Lung (tissue), 12 donors: ENCODE measurements around the gene IRF7. TPM values are rescaled to one million over a fixed set of nuclear protein-coding genes. Genes with fewer than 3 reads are reported as not detected.

Experiments
- ATAC-seq: fragments of 200-7000 bp; cut with Tn5 transposase; one replicate; pipeline ENCODE4 v1.9.1; 2020; ENCODE audit warnings: moderate number of reproducible peaks; ENCODE audit not compliant: insufficient read depth, low FRiP score
- DNase-seq, 3 donors: peaks; one replicate each; pipeline ENCODE4 v3.0.0-alpha.2; 2013 to 2017
- H3K27ac ChIP-seq, 2 donors: one replicate each; pipeline ENCODE4 v1.5.1; 2013; ENCODE audit warnings: mild to moderate bottlenecking in 2 of 2, moderate library complexity in 2 of 2, control low read depth in 1 of 2, inconsistent platforms in 1 of 2, low read depth in 1 of 2, low read length in 1 of 2
- H3K27me3 ChIP-seq, 3 donors: one replicate each; pipeline ENCODE4 v1.5.1; 2013; ENCODE audit warnings: low read length in 2 of 3; ENCODE audit not compliant: control insufficient read depth in 3 of 3, insufficient read depth in 3 of 3
- H3K36me3 ChIP-seq, 4 donors: one replicate each; pipeline ENCODE4 v1.5.1; 2013; ENCODE audit warnings: low read length in 4 of 4, mild to moderate bottlenecking in 1 of 4, moderate library complexity in 1 of 4; ENCODE audit not compliant: control insufficient read depth in 4 of 4, insufficient read depth in 4 of 4
- H3K4me1 ChIP-seq, 5 donors: one replicate each; pipeline ENCODE4 v1.5.1; 2013; ENCODE audit warnings: low read length in 5 of 5, mild to moderate bottlenecking in 2 of 5, moderate library complexity in 1 of 5; ENCODE audit not compliant: control insufficient read depth in 5 of 5, insufficient read depth in 5 of 5
- H3K4me3 ChIP-seq: one replicate; pipeline ENCODE4 v1.5.1; 2013; ENCODE audit warnings: mild to moderate bottlenecking, control low read depth, moderate library complexity
- H3K9ac ChIP-seq, 2 donors: one replicate each; pipeline ENCODE4 v1.5.1; 2013; ENCODE audit warnings: low read length in 2 of 2, control low read depth in 1 of 2; ENCODE audit not compliant: insufficient read depth in 1 of 2
- H3K9me3 ChIP-seq, 4 donors: one replicate each; pipeline ENCODE4 v1.5.1; 2013; ENCODE audit warnings: low read length in 3 of 4, mild to moderate bottlenecking in 1 of 4, moderate library complexity in 1 of 4; ENCODE audit not compliant: control insufficient read depth in 4 of 4, insufficient read depth in 3 of 4
- CTCF ChIP-seq: IDR thresholded peaks from 2 replicates; pipeline ENCODE4 v1.5.1; 2012; ENCODE audit warnings: mild to moderate bottlenecking; ENCODE audit errors: control extremely low read depth, extremely low read depth
- WGBS, 2 donors: extraction: QIAGEN DNeasy Blood & Tissue Kit; methylation state at CpG; one replicate each; pipeline ENCODE4 v1.1.7; 2013; 5-methylcytosine and 5-hydroxymethylcytosine counted together
- polyA plus RNA-seq, 2 donors: library from polyadenylated mRNA; stranded (reverse); fragments of 200-250 nt; gene quantifications; one replicate each; pipeline ENCODE4 v1.2.1, GENCODE V29; 2013
- total RNA-seq, 2 donors: library from RNA; depleted of rRNA in 1 of 2; stranded (reverse); fragments of >200 nt in 1 of 2; gene quantifications; one replicate each; pipeline ENCODE4 v1.2.1, GENCODE V29; 2014 to 2021
- donor health status: control.
- donor health status: control.
- donor health status: Bipolar disorder and iron deficiency.
- donor health status: healthy.
- donor health status: DM: yes; HTN: yes; CAD: no.

Gene IRF7
- total and polyA plus RNA-seq, 4 donors, result 24.7 to 68.3 (median 52.8) TPM

GRCh38 chr11:576811-577610 is 38.7 kb downstream of the IRF7 start:
- Histone ChIP-seq H3K9ac (peak overlapping the region; percentile 61 to 76), H3K27ac (peak overlapping the region; percentile 5 to 87), H3K4me3 (peak overlapping the region; percentile 99), H3K27me3 (peaks cover 0 to 5% (median 0%) of the 10 kb centered on the region in 3 donors), H3K36me3 (peaks cover 0 to 9% (median 5%) of the 10 kb centered on the region in 4 donors), H3K4me1 (peaks cover 4 to 34% (median 15%) of the 10 kb centered on the region in 5 donors), H3K9me3 (no peaks in the 10 kb centered on the region)
- WGBS, 2 donors, result 4 to 6% methylated on average over 37 to 42 of the region's 48 CpGs
- DNase-seq (no peak), ATAC-seq (no peak)
- TF ChIP-seq CTCF, result no peak

GRCh38 chr11:575996-576768 is 39.6 kb downstream of the IRF7 start, which contains the start of gene PHRF1:
Gene PHRF1, plus strand, starts transcription at chr11:576470. Its CDS starts 5,043 bp downstream, at chr11:581513.
- Histone ChIP-seq H3K36me3 (peaks cover 0 to 3% (median 1%) of the 10 kb centered on the region in 4 donors), H3K9me3 (no peaks in the 10 kb centered on the region), H3K4me3 (peak within 1 kb of the TSS; percentile 99), H3K9ac (peak within 1 kb of the TSS; percentile 61 to 82), H3K27ac (peak within 1 kb of the TSS; percentile 93 to 98), H3K4me1 (peaks cover 4 to 32% (median 18%) of the 10 kb centered on the region in 5 donors), H3K27me3 (peaks cover 0 to 5% (median 0%) of the 10 kb centered on the region in 3 donors)
- DNase-seq, result peak; percentile 96 to 97 (median 96)
- no peak for TF ChIP-seq CTCF
- WGBS, 2 donors, result 0 to 1% methylated on average over 63 to 99 of the region's 99 CpGs
- ATAC-seq, result peak; percentile 92

- TF ChIP-seq CTCF, result no peak
- H3K4me1 ChIP-seq, result peaks cover 4 to 32% (median 18%) of the 10 kb centered on the region in 5 donors
Observed at GRCh38 chr11:575313-575995, 40.3 kb downstream of the IRF7 start.

More at GRCh38 chr11:575313-575995, 40.3 kb downstream of the IRF7 start:
- Histone ChIP-seq H3K36me3 (peaks cover 0 to 3% (median 1%) of the 10 kb centered on the region in 4 donors), H3K9me3 (no peaks in the 10 kb centered on the region), H3K4me3 (peak overlapping the region; percentile 51), H3K9ac (no peak overlapping the region), H3K27ac (peak overlapping the region in 1 of 2 donors; percentile 15), H3K27me3 (peaks cover 0 to 5% (median 0%) of the 10 kb centered on the region in 3 donors)
- ATAC-seq, result peak; percentile 2
- WGBS, 2 donors, result 1% methylated on average over 64 to 81 of the region's 81 CpGs
- no peak for DNase-seq
